ENCODE measurements around the gene MAPK9. TPM values are rescaled to one million over a fixed set of nuclear protein-coding genes. Genes with fewer than 3 reads are reported as not detected.

Gene MAPK9
- total RNA-seq, 1 experiment from 2014 or later: 43.4 TPM

- ChIA-PET POLR2A (no interaction called here), RAD21 (ENCODE audit: low non-redundant PET in 1 of 2, low total read pairs in 2 of 2, uncharacterized antibody in 2 of 2, unreplicated experiment in 2 of 2) (no interaction called here)
- no peak overlapping the region for H3K4me2 ChIP-seq (ENCODE audit: low read length)
Observed at GRCh38 chr5:180303226-180304015, 11.5 kb upstream of the MAPK9 start.

GRCh38 chr5:180302256-180302655, 10.4 kb upstream of the MAPK9 start:
- ChIA-PET CTCF (interaction anchor here (0.5 kb wide), 1 partner anchor 180 kb away, joined by 5 read pairs; no protein-coding TSS in a partner anchor), RAD21 (ENCODE audit: low non-redundant PET in 1 of 2, low total read pairs in 2 of 2, uncharacterized antibody in 2 of 2, unreplicated experiment in 2 of 2) (no interaction called here), POLR2A (no interaction called here)
- Histone ChIP-seq H3K4me3 (replicated peaks in 1 of 2; ENCODE audit: low read depth in 1 of 2, low read length in 2 of 2) (no peak overlapping the region), H3K27me3 (ENCODE audit: insufficient read depth, low read length) (no peaks in the 10 kb centered on the region), H4K20me1 (ENCODE audit: insufficient read depth) (no peaks in the 10 kb centered on the region), H3K36me3 (ENCODE audit: control insufficient read depth in 1 of 2, insufficient read depth in 2 of 2, low read length in 2 of 2) (no peaks in the 10 kb centered on the region), H3K4me1 (ENCODE audit: control insufficient read depth in 1 of 2, insufficient read depth in 2 of 2, low read length in 2 of 2) (no peaks in the 10 kb centered on the region), H3K4me2 (ENCODE audit: low read length) (no peak overlapping the region), H3K27ac (ENCODE audit: low read depth, low read length) (no peak overlapping the region), H3K9ac (ENCODE audit: low read length) (no peak overlapping the region), H3K79me2 (ENCODE audit: insufficient read depth, low read length) (no peaks in the 10 kb centered on the region), H2AFZ (ENCODE audit: low read depth, low read length, poor library complexity, severe bottlenecking) (no peak overlapping the region), H3K9me2 (ENCODE audit: insufficient read depth) (no peaks in the 10 kb centered on the region), H3K9me3 (ENCODE audit: control insufficient read depth in 1 of 2, insufficient read depth in 1 of 2, low read depth in 1 of 2, low read length in 2 of 2) (no peaks in the 10 kb centered on the region)
- BruUV-seq (replicated peaks): no TSS peak
- ATAC-seq (no peak), DNase-seq (ENCODE audit: low read depth, low spot score) (no peak)
- intact Hi-C loops (cut with micrococcal nuclease): no loop called here
- TF ChIP-seq ZBTB33 (IDR thresholded peaks at IDR 0.05; ENCODE audit: extremely low read depth, insufficient replicate concordance, low read length): no peak
- TF ChIP-seq POLR2AphosphoS5 (IDR thresholded peaks at IDR 0.05; ENCODE audit: low read depth, low read length): no peak
- no peak for TF ChIP-seq FOSL1 (IDR thresholded peaks at IDR 0.05; ENCODE audit: low read depth)
- TF ChIP-seq REST (IDR thresholded peaks at IDR 0.05; ENCODE audit: low read depth): no peak
- no peak for TF ChIP-seq SIN3A (IDR thresholded peaks at IDR 0.05; ENCODE audit: low read depth)
- TF ChIP-seq MAX (IDR thresholded peaks at IDR 0.05): no peak
- TF ChIP-seq SP1 (IDR thresholded peaks at IDR 0.05; ENCODE audit: low read depth): no peak
- no peak for TF ChIP-seq YY1 (IDR thresholded peaks at IDR 0.05; ENCODE audit: extremely low read depth, insufficient replicate concordance, low read depth, low read length)
- TF ChIP-seq ZNF274 (IDR thresholded peaks at IDR 0.05; ENCODE audit: low read depth, low read length): no peak
- TF ChIP-seq POLR2A (IDR thresholded peaks at IDR 0.05; ENCODE audit: borderline replicate concordance, extremely low read depth, insufficient read depth, insufficient read length): no peak
- no peak for TF ChIP-seq ELF1 (IDR thresholded peaks at IDR 0.05; ENCODE audit: borderline replicate concordance, low read depth)
- TF ChIP-seq EZH2phosphoT487 (IDR thresholded peaks at IDR 0.05; ENCODE audit: borderline replicate concordance): no peak

More at GRCh38 chr5:180303226-180304015, 11.5 kb upstream of the MAPK9 start:
- intact Hi-C loops (cut with micrococcal nuclease): no loop called here
- TF ChIP-seq MAX (IDR thresholded peaks at IDR 0.05) (no peak), SP1 (IDR thresholded peaks at IDR 0.05; ENCODE audit: low read depth) (no peak)
- no peaks in the 10 kb centered on the region for H3K79me2 ChIP-seq (ENCODE audit: insufficient read depth, low read length)
- no peaks in the 10 kb centered on the region for H3K4me1 ChIP-seq (ENCODE audit: control insufficient read depth in 1 of 2, insufficient read depth in 2 of 2, low read length in 2 of 2)
- no peaks in the 10 kb centered on the region for H3K9me2 ChIP-seq (ENCODE audit: insufficient read depth)
- no peak overlapping the region for H2AFZ ChIP-seq (ENCODE audit: low read depth, low read length, poor library complexity, severe bottlenecking)
- H3K36me3 ChIP-seq (ENCODE audit: control insufficient read depth in 1 of 2, insufficient read depth in 2 of 2, low read length in 2 of 2): no peaks in the 10 kb centered on the region
- H3K9ac ChIP-seq (ENCODE audit: low read length): no peak overlapping the region
- BruUV-seq (replicated peaks): no TSS peak
- ATAC-seq: no peak
- H3K27me3 ChIP-seq (ENCODE audit: insufficient read depth, low read length): no peaks in the 10 kb centered on the region
- H4K20me1 ChIP-seq (ENCODE audit: insufficient read depth): no peaks in the 10 kb centered on the region
- DNase-seq (ENCODE audit: low read depth, low spot score): no peak
- no peaks in the 10 kb centered on the region for H3K9me3 ChIP-seq (ENCODE audit: control insufficient read depth in 1 of 2, insufficient read depth in 1 of 2, low read depth in 1 of 2, low read length in 2 of 2)
- H3K4me3 ChIP-seq (replicated peaks in 1 of 2; ENCODE audit: low read depth in 1 of 2, low read length in 2 of 2): no peak overlapping the region
- CTCF ChIA-PET: no interaction called here
- H3K27ac ChIP-seq (ENCODE audit: low read depth, low read length): no peak overlapping the region

Data from HCT116 (cell line).